Endothelial cell of umbilical vein (primary cell): ENCODE measurements around the gene STK32C. TPM values are rescaled to one million over a fixed set of nuclear protein-coding genes. Genes with fewer than 3 reads are reported as not detected.

Experiments
- BruUV-seq: library from RNA; stranded (reverse); fragments of 400-500 nt; replicated peaks from 2 replicates; lab custom pipeline; 2021; lab: Mats Ljungman, UMichigan
- CTCF ChIA-PET: fragments of 300-600, 350-600 bp; sonication (Branson Sonifier 250); formaldehyde crosslinking; loops from one replicate; lab custom pipeline; 2021; ENCODE audit warnings: antibody characterized with exemption, inconsistent platforms; lab: Charles Lee
- POLR2A ChIA-PET: fragments of 300-600, 350-600 bp; sonication (Branson Sonifier 250); formaldehyde crosslinking; loops from one replicate; lab custom pipeline; 2021; ENCODE audit warnings: antibody characterized with exemption, inconsistent platforms; lab: Charles Lee
- DNase-seq: peaks from one replicate; pipeline ENCODE4 v3.0.0-alpha.2; 2011; ENCODE audit warnings: low read depth, low spot score
- FAIRE-seq: peaks from 2 replicates; lab custom pipeline; 2011; peaks lifted over from hg19 to GRCh38; lab: Jason Lieb, UNC
- H2AFZ ChIP-seq: 2 replicates; pipeline ENCODE4 v1.6.0; 2012; ENCODE audit warnings: low read depth, low read length, control low read depth, inconsistent platforms
- H3K27ac ChIP-seq: 2 replicates; pipeline ENCODE4 v1.5.1; 2011; ENCODE audit warnings: low read depth, mild to moderate bottlenecking, control low read depth, low read length, moderate library complexity; ENCODE audit not compliant: insufficient read depth
- H3K27me3 ChIP-seq, 2 experiments: 2 replicates each; pipeline versions ENCODE4 v1.6.0 to v1.6.1; 2011; ENCODE audit warnings: low read length in 2 of 2, mixed read lengths in 1 of 2; ENCODE audit not compliant: control insufficient read depth in 2 of 2, insufficient read depth in 2 of 2
- H3K36me3 ChIP-seq, 2 experiments: 2 replicates in 1 of 2; 3 replicates in 1 of 2; pipeline ENCODE4 v1.5.1; 2011; ENCODE audit warnings: low read length in 2 of 2, mild to moderate bottlenecking in 1 of 2, moderate library complexity in 1 of 2; ENCODE audit not compliant: control insufficient read depth in 2 of 2, insufficient read depth in 2 of 2; ENCODE audit errors: extremely low read depth in 1 of 2
- H3K4me1 ChIP-seq: 3 replicates; pipeline ENCODE4 v1.5.1; 2011; ENCODE audit warnings: mild to moderate bottlenecking, low read length; ENCODE audit not compliant: control insufficient read depth, insufficient read depth; ENCODE audit errors: extremely low read depth
- H3K4me2 ChIP-seq: 2 replicates; pipeline ENCODE4 v1.6.1; 2011; ENCODE audit warnings: low read length, control low read depth, mixed read lengths; ENCODE audit not compliant: insufficient read depth
- H3K4me3 ChIP-seq, 3 experiments: fragments of 200-600 bp in 1 of 3; sonication (generic), shearing (Covaris generic) in 1 of 3; replicated peaks in 1 of 3; 2 replicates each; pipeline ENCODE4 v1.5.1; 2011 to 2016; ENCODE audit warnings: control low read depth in 3 of 3, low read length in 3 of 3, mild to moderate bottlenecking in 2 of 3, inconsistent platforms in 1 of 3, low read depth in 1 of 3, moderate library complexity in 1 of 3; ENCODE audit not compliant: insufficient read depth in 1 of 3
- H3K79me2 ChIP-seq: 2 replicates; pipeline ENCODE4 v1.6.0; 2012; ENCODE audit warnings: low read length, inconsistent platforms; ENCODE audit not compliant: control insufficient read depth, insufficient read depth
- H3K9ac ChIP-seq: replicated peaks from 2 replicates; pipeline ENCODE3; 2011; ENCODE audit warnings: low read length, control low read depth; ENCODE audit not compliant: insufficient read depth; ENCODE audit errors: extremely low read depth
- H3K9me1 ChIP-seq: replicated peaks from 3 replicates; pipeline ENCODE4 v1.6.0; 2011; ENCODE audit warnings: mild to moderate bottlenecking, low read length; ENCODE audit not compliant: control insufficient read depth, insufficient read depth; ENCODE audit errors: extremely low read depth
- H3K9me3 ChIP-seq: replicated peaks from 2 replicates; pipeline ENCODE4 v1.5.1; 2012; ENCODE audit warnings: low read length, inconsistent platforms; ENCODE audit not compliant: control insufficient read depth, insufficient read depth
- H4K20me1 ChIP-seq: replicated peaks from 2 replicates; pipeline ENCODE3; 2011; ENCODE audit warnings: mild to moderate bottlenecking, low read length; ENCODE audit not compliant: control insufficient read depth, insufficient read depth; ENCODE audit errors: extremely low read depth
- CTCF ChIP-seq, 2 donors: IDR thresholded peaks; 1 replicate in 1 of 2; 2 replicates in 1 of 2; pipeline ENCODE4 v1.5.1; 2011; ENCODE audit warnings: low read length in 2 of 2, mild to moderate bottlenecking in 2 of 2, moderate library complexity in 2 of 2, control low read depth in 1 of 2, inconsistent platforms in 1 of 2, low read depth in 1 of 2; ENCODE audit not compliant: insufficient read depth in 1 of 2; ENCODE audit errors: extremely low read depth in 1 of 2
- EZH2 ChIP-seq: IDR thresholded peaks from 2 replicates; pipeline ENCODE4 v1.6.1; 2012; ENCODE audit warnings: borderline replicate concordance, low read depth, mild to moderate bottlenecking, moderate library complexity, low read length, inconsistent platforms; ENCODE audit not compliant: severe bottlenecking
- FOS ChIP-seq: IDR thresholded peaks from 2 replicates; pipeline ENCODE4 v1.6.1; 2011; ENCODE audit warnings: mild to moderate bottlenecking, low read length, moderate library complexity, borderline replicate concordance; ENCODE audit not compliant: insufficient read depth
- GATA2 ChIP-seq: IDR thresholded peaks from 2 replicates; pipeline ENCODE4 v1.7.0; 2011; ENCODE audit warnings: low read depth, mild to moderate bottlenecking, moderate library complexity, mixed read lengths, low read length; ENCODE audit not compliant: insufficient read length, insufficient read depth
- JUN ChIP-seq: IDR thresholded peaks from 2 replicates; pipeline ENCODE4 v1.6.1; 2011; ENCODE audit warnings: borderline replicate concordance, low read depth; ENCODE audit not compliant: insufficient read length, insufficient read depth
- MAX ChIP-seq: IDR thresholded peaks from 2 replicates; pipeline ENCODE4 v1.6.1; 2011; ENCODE audit not compliant: insufficient read depth, insufficient read length
- MYC ChIP-seq: IDR thresholded peaks from one replicate; pipeline ENCODE4 v1.6.1; 2011; ENCODE audit warnings: mild to moderate bottlenecking, low read depth, low read length
- POLR2A ChIP-seq: IDR thresholded peaks from 2 replicates; pipeline ENCODE4 v1.6.1; 2012; ENCODE audit warnings: low read depth, mild to moderate bottlenecking, control low read depth, low read length
- POLR2AphosphoS5 ChIP-seq: IDR thresholded peaks from 2 replicates; pipeline ENCODE4 v1.6.1; 2012; ENCODE audit warnings: low read depth, mild to moderate bottlenecking, control low read depth, low read length, moderate library complexity; ENCODE audit not compliant: insufficient read depth
- dilution Hi-C: fragments of 300-500 bp; cut with MboI; formaldehyde crosslinking; loops from one replicate; pipeline ENCODE4 v1.15.0; 2019; ENCODE audit warnings: low sequenced_read_pairs; ENCODE audit not compliant: extremely low pct_ligation_motif_present
- intact Hi-C: fragments of 100-400 bp; cut with micrococcal nuclease; formaldehyde crosslinking; loops from one replicate; pipeline ENCODE4 v1.10.0; 2022
- polyA plus RNA-seq, 4 experiments: library from polyadenylated mRNA; depleted of rRNA in 3 of 4; stranded (reverse) in 3 of 4; unstranded in 1 of 4; fragments of >200 nt; gene quantifications; 2 replicates each; pipeline versions ENCODE4 v1.2.1 to v1.2.3, GENCODE V29; 2011 to 2012; ENCODE audit warnings: missing spikeins in 1 of 4
- total RNA-seq: library from RNA; stranded (reverse); gene quantifications from 2 replicates; pipeline ENCODE4 v1.2.3, GENCODE V29; 2021

The STK32C gene
- total and polyA plus RNA-seq, 2 donors (not counting 3 experiments of a cell fraction or from before 2014, with no cell fraction given): 5.4 to 14.1 TPM

- TF ChIP-seq POLR2A (no peak), GATA2 (no peak), MAX (no peak), CTCF (IDR thresholded peaks at IDR 0.05; ENCODE audit: extremely low read depth in 1 of 2, insufficient read depth in 1 of 2, low read depth in 1 of 2, low read length in 2 of 2) (no peak), POLR2AphosphoS5 (no peak), EZH2 (no peak), JUN (no peak), MYC (no peak), FOS (no peak)
Measured at GRCh38 chr10:132169031-132169765, 138.6 kb downstream of the STK32C start.

More at GRCh38 chr10:132169031-132169765, 138.6 kb downstream of the STK32C start:
- BruUV-seq: no TSS peak
- dilution Hi-C loops (no loop called here), intact Hi-C loops (no loop called here)
- no peaks in the 10 kb centered on the region for H3K27me3 ChIP-seq
- H3K4me1 ChIP-seq: no peaks in the 10 kb centered on the region
- H3K4me2 ChIP-seq: no peak overlapping the region
- H3K4me3 ChIP-seq: no peak overlapping the region
- no peak overlapping the region for H3K27ac ChIP-seq
- no peak for DNase-seq
- no peaks in the 10 kb centered on the region for H3K79me2 ChIP-seq
- CTCF ChIA-PET: no interaction called here
- no peaks in the 10 kb centered on the region for H3K9me3 ChIP-seq
- H3K36me3 ChIP-seq: no peaks in the 10 kb centered on the region
- POLR2A ChIA-PET: no interaction called here
- H2AFZ ChIP-seq: no peak overlapping the region
- H4K20me1 ChIP-seq: no peaks in the 10 kb centered on the region
- H3K9ac ChIP-seq: no peak overlapping the region
- H3K9me1 ChIP-seq: no peaks in the 10 kb centered on the region
- no peak for FAIRE-seq
